Activated B cell treated with CpG ODN at 0.5 μM for 24 hours (primary cell): Measurements from ENCODE around the gene KIF4A. TPM values are rescaled to one million over a fixed set of nuclear protein-coding genes. Genes with fewer than 3 reads are reported as not detected.
A peak's percentile ranks its signal among the peaks of the same experiment; 100 is the strongest.

Experiments used
- ATAC-seq: fragments of 200-7000 bp; cut with Tn5 transposase; one replicate; pipeline ENCODE4 v1.10.0; 2021; ENCODE audit warnings: low read depth, mild to moderate bottlenecking, moderate library complexity
- CTCF ChIA-PET: fragments of 350-600 bp; sonication (Branson Sonifier 250); formaldehyde crosslinking; loops from one replicate; lab custom pipeline; 2021; ENCODE audit warnings: antibody characterized with exemption; lab: Charles Lee
- POLR2A ChIA-PET: fragments of 350-600 bp; sonication (Branson Sonifier 250); formaldehyde crosslinking; loops from one replicate; lab custom pipeline; 2021; ENCODE audit warnings: antibody characterized with exemption; lab: Charles Lee
- DNase-seq: peaks from one replicate; pipeline ENCODE4 v3.0.0; 2022
- H3K27ac Mint-ChIP-seq: one replicate; pipeline ENCODE4 v1.8.0; 2020; ENCODE audit warnings: mixed read lengths
- H3K27me3 Mint-ChIP-seq: one replicate; pipeline ENCODE4 v1.8.0; 2021; ENCODE audit warnings: mixed read lengths
- H3K36me3 Mint-ChIP-seq: one replicate; pipeline ENCODE4 v1.8.0; 2021; ENCODE audit warnings: low read depth, mixed read lengths
- H3K4me1 Mint-ChIP-seq: one replicate; pipeline ENCODE4 v1.8.0; 2021; ENCODE audit warnings: mixed read lengths
- H3K4me3 Mint-ChIP-seq: one replicate; pipeline ENCODE4 v1.8.0; 2020; ENCODE audit warnings: mild to moderate bottlenecking, mixed read lengths
- H3K9me3 Mint-ChIP-seq: one replicate; pipeline ENCODE4 v1.8.0; 2020; ENCODE audit warnings: mixed read lengths
- intact Hi-C: fragments of 100-400 bp; cut with micrococcal nuclease; formaldehyde crosslinking; loops from one replicate; pipeline ENCODE4 v1.15.1; 2024
- total RNA-seq: library from RNA; stranded (reverse); gene quantifications from 2 replicates; pipeline ENCODE4 v1.2.3, GENCODE V29; 2022
- TF ChIP-seq, protein P1 (sequence below): fragments of 200-600 bp; IDR thresholded peaks from one replicate; pipeline ENCODE4 v1.8.0; 2022; ENCODE audit warnings: antibody characterized with exemption, mild to moderate bottlenecking

Gene KIF4A
- total RNA-seq, 1 donor from 2014 or later: 0.49 TPM

- H3K4me3 Mint-ChIP-seq: no peak overlapping the region
- no peak overlapping the region for H3K27ac Mint-ChIP-seq
- no peaks in the 10 kb centered on the region for H3K9me3 Mint-ChIP-seq
- TF ChIP-seq, protein P1, sequence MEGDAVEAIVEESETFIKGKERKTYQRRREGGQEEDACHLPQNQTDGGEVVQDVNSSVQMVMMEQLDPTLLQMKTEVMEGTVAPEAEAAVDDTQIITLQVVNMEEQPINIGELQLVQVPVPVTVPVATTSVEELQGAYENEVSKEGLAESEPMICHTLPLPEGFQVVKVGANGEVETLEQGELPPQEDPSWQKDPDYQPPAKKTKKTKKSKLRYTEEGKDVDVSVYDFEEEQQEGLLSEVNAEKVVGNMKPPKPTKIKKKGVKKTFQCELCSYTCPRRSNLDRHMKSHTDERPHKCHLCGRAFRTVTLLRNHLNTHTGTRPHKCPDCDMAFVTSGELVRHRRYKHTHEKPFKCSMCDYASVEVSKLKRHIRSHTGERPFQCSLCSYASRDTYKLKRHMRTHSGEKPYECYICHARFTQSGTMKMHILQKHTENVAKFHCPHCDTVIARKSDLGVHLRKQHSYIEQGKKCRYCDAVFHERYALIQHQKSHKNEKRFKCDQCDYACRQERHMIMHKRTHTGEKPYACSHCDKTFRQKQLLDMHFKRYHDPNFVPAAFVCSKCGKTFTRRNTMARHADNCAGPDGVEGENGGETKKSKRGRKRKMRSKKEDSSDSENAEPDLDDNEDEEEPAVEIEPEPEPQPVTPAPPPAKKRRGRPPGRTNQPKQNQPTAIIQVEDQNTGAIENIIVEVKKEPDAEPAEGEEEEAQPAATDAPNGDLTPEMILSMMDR: no peak
- ATAC-seq (no peak), DNase-seq (no peak)
- intact Hi-C loops: loop anchor here (10.0 kb wide), 1 partner anchor 103 kb away; no protein-coding TSS in a partner anchor
- POLR2A ChIA-PET: no interaction called here
- peaks cover 3% of the 10 kb centered on the region for H3K36me3 Mint-ChIP-seq
- CTCF ChIA-PET: no interaction called here
- peaks cover 13% of the 10 kb centered on the region for H3K4me1 Mint-ChIP-seq
- H3K27me3 Mint-ChIP-seq: peaks cover 7% of the 10 kb centered on the region
Observed at GRCh38 chrX:70437921-70438665, 148.2 kb downstream of the KIF4A start.

- ATAC-seq (no peak), DNase-seq (no peak)
- POLR2A ChIA-PET: no interaction called here
- Mint-ChIP-seq H3K36me3 (peaks cover under 1% of the 10 kb centered on the region), H3K27ac (no peak overlapping the region), H3K27me3 (peaks cover 8% of the 10 kb centered on the region), H3K4me3 (no peak overlapping the region), H3K9me3 (no peaks in the 10 kb centered on the region), H3K4me1 (peaks cover 7% of the 10 kb centered on the region)
- TF ChIP-seq, protein P1: no peak
- CTCF ChIA-PET: no interaction called here
- intact Hi-C loops: loop anchor here (10.0 kb wide), 1 partner anchor 104 kb away; no protein-coding TSS in a partner anchor
Observed at GRCh38 chrX:70439016-70439415, 149.1 kb downstream of the KIF4A start.

DNA sequence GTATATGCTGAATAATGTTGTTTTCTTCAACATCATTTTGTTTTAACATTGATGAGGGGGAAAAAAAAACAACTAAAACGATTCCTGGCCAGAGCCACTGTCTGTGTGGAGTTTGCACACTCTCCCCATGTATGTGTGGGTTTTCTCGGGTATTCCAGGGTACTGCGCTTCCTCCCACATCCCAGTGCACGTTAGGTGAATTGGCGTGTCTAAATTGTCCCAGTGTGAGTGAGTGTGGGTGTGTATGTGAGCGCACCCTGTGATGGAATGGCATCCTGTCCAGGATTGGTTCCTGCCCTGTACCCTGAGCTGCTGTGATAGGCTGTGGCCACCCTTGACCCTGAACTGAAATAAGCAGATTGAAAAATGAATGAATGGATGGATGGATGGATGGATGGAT is 152.3 kb downstream of the KIF4A start:
- Mint-ChIP-seq H3K4me3 (no peak overlapping the region), H3K9me3 (no peaks in the 10 kb centered on the region), H3K27me3 (peaks cover 14% of the 10 kb centered on the region), H3K27ac (no peak overlapping the region), H3K36me3 (no peaks in the 10 kb centered on the region), H3K4me1 (peaks cover 3% of the 10 kb centered on the region)
- ChIA-PET POLR2A (no interaction called here), CTCF (no interaction called here)
- TF ChIP-seq, protein P1: no peak
- ATAC-seq (no peak), DNase-seq (no peak)
- intact Hi-C loops: no loop called here

- no peak for DNase-seq
- Mint-ChIP-seq H3K4me1 (peaks cover 3% of the 10 kb centered on the region), H3K27me3 (peaks cover 14% of the 10 kb centered on the region), H3K27ac (no peak within 1 kb of the TSS), H3K4me3 (peak within 1 kb of the TSS; percentile 69), H3K36me3 (no peaks in the 10 kb centered on the region), H3K9me3 (no peaks in the 10 kb centered on the region)
- intact Hi-C loops: loop anchor here (1.0 kb wide), 1 partner anchor 10 kb away; no protein-coding TSS in a partner anchor
- CTCF ChIA-PET: no interaction called here
- POLR2A ChIA-PET: interaction anchor here (0.6 kb wide), 1 partner anchor 147 kb away, joined by 3 read pairs; no protein-coding TSS in a partner anchor
- peak; percentile 31 for ATAC-seq
- TF ChIP-seq, protein P1: no peak
Observed at GRCh38 chrX:70444326-70444945, 154.5 kb downstream of the KIF4A start, which contains the start of gene DLG3. Gene DLG3 (plus strand): TSS chrX:70444835. CDS start chrX:70445202, 367 bp downstream.
